ENCODE data around the gene CHD3. TPM values are rescaled to one million over a fixed set of nuclear protein-coding genes. Genes with fewer than 3 reads are reported as not detected.

The CHD3 gene
- total and polyA plus RNA-seq, 10 of the 15 experiments (the other 5 are each of a cell fraction or from before 2014, with no cell fraction given) = 1.4 to 86.8 (median 39.1) TPM

DNA sequence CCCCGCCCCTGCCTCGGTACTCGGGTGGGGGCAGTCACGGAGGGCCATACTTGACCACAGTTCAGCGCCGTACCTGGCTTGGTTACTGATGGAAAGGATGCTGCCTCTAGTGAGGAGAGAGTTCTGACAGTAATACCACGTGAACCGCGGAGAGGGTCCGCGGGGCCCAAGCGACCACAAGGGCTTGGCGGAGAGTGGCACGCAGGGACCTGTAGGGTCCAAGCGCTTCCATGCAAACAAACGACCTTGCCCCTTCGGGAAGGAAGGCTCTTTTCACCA lies 45.4 kb upstream of the CHD3 start (continued):
- TF ChIP-seq PBX3 (IDR thresholded peaks at IDR 0.05; ENCODE audit: insufficient replicate concordance, low read depth, low read length) = no peak
- TF ChIP-seq ZBED1 (IDR thresholded peaks at IDR 0.05; ENCODE audit: borderline replicate concordance) = no peak
- no peak for TF ChIP-seq PAX5 (IDR thresholded peaks at IDR 0.05; ENCODE audit: borderline replicate concordance, low read depth, low read length)
- no peak for TF ChIP-seq NR2C2 (IDR thresholded peaks at IDR 0.05; ENCODE audit: borderline replicate concordance, control insufficient read depth, insufficient read length, low read depth)
- no peak for TF ChIP-seq TCF3 (IDR thresholded peaks at IDR 0.05; ENCODE audit: borderline replicate concordance, insufficient read depth, low read depth, low read length)
- TF ChIP-seq NFYB (IDR thresholded peaks at IDR 0.05; ENCODE audit: insufficient read depth, low read depth, low read length) = no peak
- TF ChIP-seq, protein P1, sequence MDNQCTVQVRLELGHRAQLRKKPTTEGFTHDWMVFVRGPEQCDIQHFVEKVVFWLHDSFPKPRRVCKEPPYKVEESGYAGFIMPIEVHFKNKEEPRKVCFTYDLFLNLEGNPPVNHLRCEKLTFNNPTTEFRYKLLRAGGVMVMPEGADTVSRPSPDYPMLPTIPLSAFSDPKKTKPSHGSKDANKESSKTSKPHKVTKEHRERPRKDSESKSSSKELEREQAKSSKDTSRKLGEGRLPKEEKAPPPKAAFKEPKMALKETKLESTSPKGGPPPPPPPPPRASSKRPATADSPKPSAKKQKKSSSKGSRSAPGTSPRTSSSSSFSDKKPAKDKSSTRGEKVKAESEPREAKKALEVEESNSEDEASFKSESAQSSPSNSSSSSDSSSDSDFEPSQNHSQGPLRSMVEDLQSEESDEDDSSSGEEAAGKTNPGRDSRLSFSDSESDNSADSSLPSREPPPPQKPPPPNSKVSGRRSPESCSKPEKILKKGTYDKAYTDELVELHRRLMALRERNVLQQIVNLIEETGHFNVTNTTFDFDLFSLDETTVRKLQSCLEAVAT (IDR thresholded peaks at IDR 0.05) = 0 out of 2 replicates have a peak, but pooled peaks have one; percentile 7
- no peak for TF ChIP-seq ATF7 (IDR thresholded peaks at IDR 0.05; ENCODE audit: low read depth)
- no peak for TF ChIP-seq KLF5 (IDR thresholded peaks at IDR 0.05; ENCODE audit: partially characterized antibody)
- no peak for TF ChIP-seq RUNX3 (IDR thresholded peaks at IDR 0.05; ENCODE audit: low read length)
- no peak for TF ChIP-seq MTA3 (IDR thresholded peaks at IDR 0.05; ENCODE audit: borderline replicate concordance, low read length)
- no peak for TF ChIP-seq ASH2L (IDR thresholded peaks at IDR 0.05; ENCODE audit: borderline replicate concordance, low read depth)
- TF ChIP-seq IKZF1 (conservative IDR thresholded peaks at IDR 0.05) = peak; percentile 25
- no peak for TF ChIP-seq GABPA (IDR thresholded peaks at IDR 0.05; ENCODE audit: low read depth)
- no peak for TF ChIP-seq CBX3 (IDR thresholded peaks at IDR 0.05; ENCODE audit: borderline replicate concordance, low read depth)
- TF ChIP-seq SREBF2 (IDR thresholded peaks at IDR 0.05; ENCODE audit: low read length) = no peak
- no peak for TF ChIP-seq IRF5 (IDR thresholded peaks at IDR 0.05; ENCODE audit: borderline replicate concordance)
- no peak for TF ChIP-seq ZNF687 (IDR thresholded peaks at IDR 0.05)
- TF ChIP-seq SMC3 (IDR thresholded peaks at IDR 0.05; ENCODE audit: borderline replicate concordance, low read length) = no peak
- TF ChIP-seq CBFB (IDR thresholded peaks at IDR 0.05; ENCODE audit: low read depth) = 0 out of 2 replicates have a peak, but pooled peaks have one; percentile 2
- no peak for TF ChIP-seq TAF1 (IDR thresholded peaks at IDR 0.05; ENCODE audit: borderline replicate concordance, low read depth, low read length)
- TF ChIP-seq EP300 (IDR thresholded peaks at IDR 0.05; ENCODE audit: borderline replicate concordance in 1 of 2, control insufficient read depth in 1 of 2, low read depth in 2 of 2, low read length in 2 of 2) = no peak
- no peak for TF ChIP-seq SREBF1 (IDR thresholded peaks at IDR 0.05; ENCODE audit: low read length)
- no peak for TF ChIP-seq ZNF384 (IDR thresholded peaks at IDR 0.05; ENCODE audit: borderline replicate concordance, low read depth, low read length)
- TF ChIP-seq HCFC1 (IDR thresholded peaks at IDR 0.05; ENCODE audit: low read length) = no peak
- TF ChIP-seq CREB1 (IDR thresholded peaks at IDR 0.05; ENCODE audit: low read depth) = no peak

Measured in GM12878 (cell line).